ENCODE results near the gene CYB5D1. TPM values are rescaled to one million over a fixed set of nuclear protein-coding genes. Genes with fewer than 3 reads are reported as not detected.

The CYB5D1 gene
- total and polyA plus RNA-seq, 7 donors: 4.2 to 14.4 (median 8.6) TPM

GRCh38 chr17:7887038-7887481 lies 29.3 kb downstream of the CYB5D1 start:
- peaks cover 0 to 75% (median 60%) of the 10 kb centered on the region in 4 donors for H3K4me1 ChIP-seq
- intact Hi-C loops (cut with DNase I): loop anchor here (2.0 kb wide), 1 partner anchor 28 kb away; no protein-coding TSS in a partner anchor
- WGBS, 2 donors: 1 to 3% methylated on average over 8 of the region's 8 CpGs
- no peaks in the 10 kb centered on the region for H3K27me3 ChIP-seq
- H3K9me3 ChIP-seq: no peaks in the 10 kb centered on the region
- TF ChIP-seq POLR2AphosphoS5 (IDR thresholded peaks at IDR 0.05): no peak
- TF ChIP-seq EP300 (IDR thresholded peaks at IDR 0.05): no peak
- TF ChIP-seq POLR2A (IDR thresholded peaks at IDR 0.05): no peak
- TF ChIP-seq, protein P1, sequence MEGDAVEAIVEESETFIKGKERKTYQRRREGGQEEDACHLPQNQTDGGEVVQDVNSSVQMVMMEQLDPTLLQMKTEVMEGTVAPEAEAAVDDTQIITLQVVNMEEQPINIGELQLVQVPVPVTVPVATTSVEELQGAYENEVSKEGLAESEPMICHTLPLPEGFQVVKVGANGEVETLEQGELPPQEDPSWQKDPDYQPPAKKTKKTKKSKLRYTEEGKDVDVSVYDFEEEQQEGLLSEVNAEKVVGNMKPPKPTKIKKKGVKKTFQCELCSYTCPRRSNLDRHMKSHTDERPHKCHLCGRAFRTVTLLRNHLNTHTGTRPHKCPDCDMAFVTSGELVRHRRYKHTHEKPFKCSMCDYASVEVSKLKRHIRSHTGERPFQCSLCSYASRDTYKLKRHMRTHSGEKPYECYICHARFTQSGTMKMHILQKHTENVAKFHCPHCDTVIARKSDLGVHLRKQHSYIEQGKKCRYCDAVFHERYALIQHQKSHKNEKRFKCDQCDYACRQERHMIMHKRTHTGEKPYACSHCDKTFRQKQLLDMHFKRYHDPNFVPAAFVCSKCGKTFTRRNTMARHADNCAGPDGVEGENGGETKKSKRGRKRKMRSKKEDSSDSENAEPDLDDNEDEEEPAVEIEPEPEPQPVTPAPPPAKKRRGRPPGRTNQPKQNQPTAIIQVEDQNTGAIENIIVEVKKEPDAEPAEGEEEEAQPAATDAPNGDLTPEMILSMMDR (IDR thresholded peaks at IDR 0.05): no peak
- H3K36me3 ChIP-seq: peaks cover 0 to 18% (median 13%) of the 10 kb centered on the region in 4 donors
- peak overlapping the region; percentile 68 to 94 (median 89) for H3K4me3 ChIP-seq
- DNase-seq: no peak
- H3K27ac ChIP-seq: peak overlapping the region; percentile 93 to 98 (median 95)

GRCh38 chr17:7887482-7888183 lies 29.8 kb downstream of the CYB5D1 start:
- Histone ChIP-seq H3K9me3 (no peaks in the 10 kb centered on the region), H3K4me3 (peak overlapping the region in 3 of 4 donors; percentile 89 to 94 (median 89)), H3K27me3 (no peaks in the 10 kb centered on the region), H3K36me3 (peaks cover 0 to 24% (median 13%) of the 10 kb centered on the region in 4 donors), H3K27ac (peak overlapping the region; percentile 93 to 98 (median 95)), H3K4me1 (peaks cover 0 to 69% (median 56%) of the 10 kb centered on the region in 4 donors)
- 0% methylated on average over 35 of the region's 35 CpGs for WGBS, 2 donors
- TF ChIP-seq, protein P1 (IDR thresholded peaks at IDR 0.05): no peak
- TF ChIP-seq POLR2AphosphoS5 (IDR thresholded peaks at IDR 0.05) (peak; percentile 30 to 85 (median 76)), POLR2A (IDR thresholded peaks at IDR 0.05) (peak in 1 of 2 donors; percentile 51)
- peak; percentile 98 for DNase-seq
- intact Hi-C loops (cut with DNase I): loop anchor here (2.0 kb wide), 3 partner anchors 27 to 45 kb away; partner anchors contain the start of genes CNTROB and NAA38

GRCh38 chr17:7888184-7888920 lies 30.5 kb downstream of the CYB5D1 start, which contains the start of gene CHD3:
Gene CHD3 (plus strand): TSS chr17:7888789. CDS start chr17:7889001, 212 bp downstream.
- peaks cover 0 to 31% (median 18%) of the 10 kb centered on the region in 4 donors for H3K36me3 ChIP-seq
- intact Hi-C loops (cut with DNase I): loop anchor here (2.0 kb wide), 2 partner anchors 32 to 44 kb away; partner anchors contain the start of genes CNTROB and NAA38
- peak within 1 kb of the TSS in 3 of 4 donors; percentile 89 to 94 (median 89) for H3K4me3 ChIP-seq
- H3K9me3 ChIP-seq: no peaks in the 10 kb centered on the region
- WGBS, 2 donors: 8 to 32% methylated on average over 18 of the region's 18 CpGs
- DNase-seq: no peak
- H3K4me1 ChIP-seq: peaks cover 0 to 62% (median 53%) of the 10 kb centered on the region in 4 donors
- TF ChIP-seq EP300 (IDR thresholded peaks at IDR 0.05): no peak
- TF ChIP-seq POLR2AphosphoS5 (IDR thresholded peaks at IDR 0.05): no peak
- TF ChIP-seq, protein P1 (IDR thresholded peaks at IDR 0.05): no peak
- TF ChIP-seq POLR2A (IDR thresholded peaks at IDR 0.05): no peak
- peak within 1 kb of the TSS; percentile 93 to 98 (median 95) for H3K27ac ChIP-seq
- no peaks in the 10 kb centered on the region for H3K27me3 ChIP-seq

- peaks cover 9 to 41% (median 28%) of the 10 kb centered on the region in 4 donors for H3K36me3 ChIP-seq
- peaks cover 0 to 53% (median 46%) of the 10 kb centered on the region in 4 donors for H3K4me1 ChIP-seq
- peak overlapping the region; percentile 93 to 98 (median 95) for H3K27ac ChIP-seq
- peak overlapping the region in 2 of 4 donors; percentile 10 to 25 for H3K4me3 ChIP-seq
- H3K9me3 ChIP-seq: no peaks in the 10 kb centered on the region
- peak; percentile 99 for DNase-seq
- no peaks in the 10 kb centered on the region for H3K27me3 ChIP-seq
- WGBS, 2 donors: 30 to 48% methylated on average over 11 of the region's 11 CpGs
- TF ChIP-seq POLR2AphosphoS5 (IDR thresholded peaks at IDR 0.05): peak; percentile 79 to 97 (median 92)
- no peak for TF ChIP-seq POLR2A (IDR thresholded peaks at IDR 0.05)
- TF ChIP-seq, protein P1 (IDR thresholded peaks at IDR 0.05): peak; percentile 60 to 77 (median 70)
- peak in 2 of 4 donors; percentile 43 to 95 for TF ChIP-seq EP300 (IDR thresholded peaks at IDR 0.05)
- intact Hi-C loops (cut with DNase I): loop anchor here (2.0 kb wide), 2 partner anchors 33 to 43 kb away; partner anchors contain the start of genes CNTROB and NAA38
Measured at GRCh38 chr17:7889166-7889955, 31.6 kb downstream of the CYB5D1 start.

Data from sigmoid colon (tissue), 7 donors.